Measurements from ENCODE around the gene UBR4. TPM values are rescaled to one million over a fixed set of nuclear protein-coding genes. Genes with fewer than 3 reads are reported as not detected.

The UBR4 gene
- total RNA-seq, 1 experiment from 2014 or later, result 107 TPM

Other genes with a start within 250 kb of the UBR4 start
- gene EMC1, start 41.3 kb upstream of the UBR4 start, total RNA-seq (2021; ENCODE audit: unreplicated experiment), result 66.6 TPM
- 79.3 TPM for gene MRTO4, start 41.5 kb upstream of the UBR4 start, total RNA-seq (2021; ENCODE audit: unreplicated experiment)
- gene AKR7A3, start 78.5 kb upstream of the UBR4 start, total RNA-seq (2021; ENCODE audit: unreplicated experiment), result 1.7 TPM
- 90.8 TPM for gene AKR7A2, start 101.9 kb upstream of the UBR4 start, total RNA-seq (2021; ENCODE audit: unreplicated experiment)
- 11.1 TPM for gene SLC66A1, start 102.1 kb upstream of the UBR4 start, total RNA-seq (2021; ENCODE audit: unreplicated experiment)

Data from HCT116 (cell line).